GM23338 (cell line): ENCODE measurements around the gene NHERF1. TPM values are rescaled to one million over a fixed set of nuclear protein-coding genes. Genes with fewer than 3 reads are reported as not detected.

ENCODE experiments used
- ATAC-seq: fragments of 200-7000 bp; cut with Tn5 transposase; 3 replicates; pipeline ENCODE4 v1.9.1; 2020
- DNase-seq: peaks from one replicate; pipeline ENCODE4 v3.0.0-alpha.2; 2015; ENCODE audit warnings: low spot score
- H2AFZ ChIP-seq: fragments of 200-600 bp; sonication (generic); 2 replicates; pipeline ENCODE4 v1.8.0; 2016; ENCODE audit warnings: antibody characterized with exemption, mild to moderate bottlenecking, moderate library complexity
- H3F3A ChIP-seq: fragments of 200-600 bp; sonication (generic); replicated peaks from 2 replicates; pipeline ENCODE4 v1.8.0; 2017; ENCODE audit warnings: antibody characterized with exemption, mixed run types, low read depth
- H3K27ac ChIP-seq: fragments of 200-600 bp; sonication (generic); 2 replicates; pipeline ENCODE4 v1.6.1; 2016; ENCODE audit warnings: low read depth
- H3K27me3 ChIP-seq: fragments of 200-600 bp; sonication (generic); 2 replicates; pipeline ENCODE4 v1.8.0; 2016; ENCODE audit warnings: mild to moderate bottlenecking, mixed run types, moderate library complexity; ENCODE audit not compliant: insufficient read depth
- H3K36me3 ChIP-seq: fragments of 200-600 bp; sonication (generic); 2 replicates; pipeline ENCODE4 v1.8.0; 2016; ENCODE audit warnings: mild to moderate bottlenecking; ENCODE audit not compliant: insufficient read depth
- H3K4me1 ChIP-seq: fragments of 200-600 bp; sonication (generic); 2 replicates; pipeline ENCODE4 v1.8.0; 2016; ENCODE audit warnings: mild to moderate bottlenecking, moderate library complexity; ENCODE audit not compliant: insufficient read depth
- H3K4me2 ChIP-seq: fragments of 200-600 bp; sonication (generic); 2 replicates; pipeline ENCODE4 v1.7.1; 2017; ENCODE audit warnings: mixed run types
- H3K4me3 ChIP-seq: fragments of 200-600 bp; sonication (generic); 2 replicates; pipeline ENCODE4 v1.6.1; 2016; ENCODE audit warnings: mixed run types
- H3K79me2 ChIP-seq: fragments of 200-600 bp; sonication (generic); replicated peaks from 2 replicates; pipeline ENCODE4 v1.8.0; 2017; ENCODE audit warnings: mild to moderate bottlenecking; ENCODE audit not compliant: insufficient read depth
- H3K9me2 ChIP-seq: fragments of 200-600 bp; sonication (generic); 2 replicates; pipeline ENCODE4 v1.8.0; 2017; ENCODE audit not compliant: insufficient read depth
- H4K20me1 ChIP-seq: fragments of 200-600 bp; sonication (generic); replicated peaks from 2 replicates; pipeline ENCODE4 v1.8.0; 2017; ENCODE audit warnings: mild to moderate bottlenecking; ENCODE audit not compliant: insufficient read depth
- H3K27ac Mint-ChIP-seq: 2 replicates; pipeline ENCODE4 v1.8.0; 2020; ENCODE audit warnings: inconsistent platforms, mild to moderate bottlenecking, moderate library complexity, mixed read lengths
- H3K27me3 Mint-ChIP-seq: 3 replicates; pipeline ENCODE4 v1.8.0; 2022; ENCODE audit warnings: low read depth, mild to moderate bottlenecking, moderate library complexity, mixed read lengths, inconsistent platforms; ENCODE audit not compliant: insufficient read depth, poor library complexity
- H3K36me3 Mint-ChIP-seq: 3 replicates; pipeline ENCODE4 v1.8.0; 2021; ENCODE audit warnings: low read depth, mild to moderate bottlenecking, inconsistent platforms, moderate library complexity, mixed read lengths
- H3K4me1 Mint-ChIP-seq: 3 replicates; pipeline ENCODE4 v1.8.0; 2020; ENCODE audit warnings: mild to moderate bottlenecking, inconsistent platforms, mixed read lengths
- H3K4me3 Mint-ChIP-seq: 3 replicates; pipeline ENCODE4 v1.8.0; 2021; ENCODE audit warnings: moderate library complexity, mild to moderate bottlenecking, inconsistent platforms, mixed read lengths
- H3K9me3 Mint-ChIP-seq: 3 replicates; pipeline ENCODE4 v1.8.0; 2020; ENCODE audit warnings: moderate library complexity, mild to moderate bottlenecking, inconsistent platforms, mixed read lengths
- CREB1 ChIP-seq: fragments of 250-450 bp; sonication (Bioruptor Pico); IDR thresholded peaks from 2 replicates; pipeline ENCODE4 v1.5.0; 2020; ENCODE audit warnings: low read depth, mild to moderate bottlenecking, moderate library complexity
- ETS1 ChIP-seq: IDR thresholded peaks from 2 replicates; pipeline ENCODE4 v1.6.1; 2016; ENCODE audit warnings: antibody characterized with exemption
- EZH2 ChIP-seq: fragments of 200-600 bp; sonication (generic); IDR thresholded peaks from one replicate; pipeline ENCODE4 v1.8.0; 2017; ENCODE audit warnings: antibody characterized with exemption, mild to moderate bottlenecking, low read depth; ENCODE audit not compliant: unreplicated experiment
- JUNB ChIP-seq: IDR thresholded peaks from one replicate; pipeline ENCODE4 v1.6.1; 2016; ENCODE audit warnings: antibody characterized with exemption; ENCODE audit not compliant: unreplicated experiment
- NANOG ChIP-seq: IDR thresholded peaks from 2 replicates; pipeline ENCODE4 v1.6.1; 2016; ENCODE audit warnings: antibody characterized with exemption, borderline replicate concordance
- POLR2AphosphoS5 ChIP-seq: IDR thresholded peaks from 2 replicates; pipeline ENCODE4 v1.6.1; 2016; ENCODE audit warnings: antibody characterized with exemption, low read depth
- REST ChIP-seq: IDR thresholded peaks from one replicate; pipeline ENCODE4 v1.6.1; 2018; ENCODE audit warnings: antibody characterized with exemption; ENCODE audit not compliant: unreplicated experiment
- STAT1 ChIP-seq: IDR thresholded peaks from one replicate; pipeline ENCODE4 v1.6.1; 2016; ENCODE audit warnings: antibody characterized with exemption; ENCODE audit not compliant: unreplicated experiment
- ZNF114 ChIP-seq: fragments of 250-450 bp; sonication (Bioruptor Pico); IDR thresholded peaks from 2 replicates; pipeline ENCODE4 v1.5.0; 2020; ENCODE audit warnings: mild to moderate bottlenecking, moderate library complexity
- ZNF331 ChIP-seq: fragments of 250-450 bp; sonication (Bioruptor Pico); IDR thresholded peaks from 2 replicates; pipeline ENCODE4 v1.5.0; 2020; ENCODE audit warnings: low read depth, mild to moderate bottlenecking, moderate library complexity
- ZNF462 ChIP-seq: fragments of 250-450 bp; sonication (Bioruptor Pico); IDR thresholded peaks from 2 replicates; pipeline ENCODE4 v1.5.0; 2020; ENCODE audit warnings: mild to moderate bottlenecking, moderate library complexity
- polyA plus RNA-seq: library from polyadenylated mRNA; unstranded; fragments of >200 nt; fragmentation: Nextera tagmentation; extraction: Ambion mirVana; gene quantifications from 2 replicates; pipeline ENCODE4 v1.2.1, GENCODE V29; 2016
- total RNA-seq: library from RNA; depleted of rRNA; stranded (reverse); fragments of >200 nt; shearing (Covaris generic); gene quantifications from 2 replicates; pipeline ENCODE4 v1.2.3, GENCODE V29; 2014

The NHERF1 gene
- total and polyA plus RNA-seq, 2 experiments from 2014 or later: 48.8 to 100 TPM

GRCh38 chr17:74739227-74739831, 9.1 kb upstream of the NHERF1 start:
- peaks cover 34% of the 10 kb centered on the region for H3K4me1 Mint-ChIP-seq
- Histone ChIP-seq H3K27me3 (peaks cover 11% of the 10 kb centered on the region; the same call in 1 of the 2 replicates), H2AFZ (no peak overlapping the region), H3K4me3 (no peak overlapping the region), H3K4me2 (no peak overlapping the region), H3K9me2 (no peaks in the 10 kb centered on the region), H3K79me2 (no peaks in the 10 kb centered on the region), H3K36me3 (no peaks in the 10 kb centered on the region), H3K4me1 (peaks cover 21% of the 10 kb centered on the region), H3F3A (peaks cover 15% of the 10 kb centered on the region; the same call in 1 of the 2 replicates), H4K20me1 (no peaks in the 10 kb centered on the region), H3K27ac (no peak overlapping the region)
- H3K9me3 Mint-ChIP-seq: no peaks in the 10 kb centered on the region
- no peak for TF ChIP-seq NANOG
- TF ChIP-seq EZH2: no peak
- no peak for TF ChIP-seq ZNF331 (CRISPR knock-in tag)
- no peak for TF ChIP-seq ZNF114 (CRISPR knock-in tag)
- no peak for TF ChIP-seq JUNB
- DNase-seq (no peak), ATAC-seq (no peak)
- no peaks in the 10 kb centered on the region for H3K36me3 Mint-ChIP-seq
- H3K27me3 Mint-ChIP-seq: peaks cover 25% of the 10 kb centered on the region
- H3K27ac Mint-ChIP-seq: no peak overlapping the region
- peak overlapping the region; percentile 28; the same call in 1 of the 3 replicates for H3K4me3 Mint-ChIP-seq

- Mint-ChIP-seq H3K36me3 (no peaks in the 10 kb centered on the region), H3K27ac (no peak overlapping the region), H3K4me1 (peaks cover 36% of the 10 kb centered on the region), H3K9me3 (no peaks in the 10 kb centered on the region), H3K27me3 (peaks cover 24% of the 10 kb centered on the region), H3K4me3 (no peak overlapping the region)
- Histone ChIP-seq H3K4me1 (peaks cover 26% of the 10 kb centered on the region), H3K79me2 (no peaks in the 10 kb centered on the region), H4K20me1 (no peaks in the 10 kb centered on the region), H3K27ac (no peak overlapping the region), H2AFZ (no peak overlapping the region), H3K9me2 (no peaks in the 10 kb centered on the region), H3K36me3 (no peaks in the 10 kb centered on the region), H3F3A (peaks cover 12% of the 10 kb centered on the region; the same call in 1 of the 2 replicates), H3K4me2 (no peak overlapping the region), H3K4me3 (no peak overlapping the region), H3K27me3 (peaks cover 4% of the 10 kb centered on the region; the same call in 1 of the 2 replicates)
- DNase-seq: no peak
- no peak for ATAC-seq
- TF ChIP-seq REST (no peak), ZNF462 (CRISPR knock-in tag) (no peak), EZH2 (no peak), CREB1 (CRISPR knock-in tag) (no peak), ETS1 (no peak), STAT1 (no peak), POLR2AphosphoS5 (no peak), ZNF331 (CRISPR knock-in tag) (no peak), JUNB (no peak)
These were observed 8.3 kb upstream of the NHERF1 start for GRCh38 chr17:74740173-74740572.
